H1 (cell line): ENCODE results near the gene LRP11. TPM values are rescaled to one million over a fixed set of nuclear protein-coding genes. Genes with fewer than 3 reads are reported as not detected.

Experiments
- CTCF ChIA-PET: fragments of 300-600 bp; sonication (Branson Sonifier 250); formaldehyde crosslinking; loops from one replicate; lab custom pipeline; 2021; ENCODE audit not compliant: partially characterized antibody; lab: Charles Lee
- POLR2A ChIA-PET: fragments of 300-600 bp; sonication (Branson Sonifier 250); formaldehyde crosslinking; loops from one replicate; lab custom pipeline; 2021; ENCODE audit warnings: inconsistent platforms; ENCODE audit not compliant: partially characterized antibody; lab: Charles Lee
- DNase-seq, 2 experiments: peaks; one replicate each; pipeline versions ENCODE4 v3.0.0 to v3.0.0-alpha.2; 2010 to 2022; ENCODE audit warnings: low spot score in 2 of 2, low read depth in 1 of 2, mixed read lengths in 1 of 2
- FAIRE-seq: peaks from 2 replicates; lab custom pipeline; 2011; peaks lifted over from hg19 to GRCh38; lab: Jason Lieb, UNC
- H2AFZ ChIP-seq: 2 replicates; pipeline ENCODE4 v1.8.1; 2012; ENCODE audit warnings: low read length, inconsistent platforms
- H2AK5ac ChIP-seq: 2 replicates; pipeline ENCODE4 v1.6.1; 2013; ENCODE audit warnings: low read depth, low read length
- H2BK120ac ChIP-seq: replicated peaks from 2 replicates; pipeline ENCODE3; 2013; ENCODE audit warnings: low read depth, low read length, inconsistent platforms
- H2BK12ac ChIP-seq: 2 replicates; pipeline ENCODE4 v1.6.1; 2013; ENCODE audit warnings: low read depth, low read length
- H2BK15ac ChIP-seq: 2 replicates; pipeline ENCODE4 v1.6.1; 2013; ENCODE audit warnings: low read length
- H2BK20ac ChIP-seq: 2 replicates; pipeline ENCODE4 v1.6.1; 2013; ENCODE audit warnings: low read length
- H2BK5ac ChIP-seq: 2 replicates; pipeline ENCODE4 v1.6.1; 2013; ENCODE audit warnings: low read depth, low read length
- H3K14ac ChIP-seq: 2 replicates; pipeline ENCODE4 v1.6.1; 2013; ENCODE audit warnings: inconsistent platforms; ENCODE audit not compliant: insufficient read length
- H3K18ac ChIP-seq: 2 replicates; pipeline ENCODE4 v1.6.1; 2013; ENCODE audit warnings: low read length; ENCODE audit errors: extremely low read depth
- H3K23ac ChIP-seq: 2 replicates; pipeline ENCODE4 v1.6.1; 2013; ENCODE audit warnings: inconsistent platforms; ENCODE audit not compliant: insufficient read length
- H3K23me2 ChIP-seq: 2 replicates; pipeline ENCODE4 v1.6.1; 2013; ENCODE audit warnings: low read depth, low read length
- H3K27ac ChIP-seq: 2 replicates; pipeline ENCODE4 v1.6.1; 2011; ENCODE audit warnings: low read depth, low read length, inconsistent platforms
- H3K27me3 ChIP-seq, 4 experiments: replicated peaks in 1 of 4; 1 replicate in 1 of 4; 2 replicates in 3 of 4; pipeline versions ENCODE4 v1.6.1 to v1.8.1; 2011 to 2013; ENCODE audit warnings: low read length in 3 of 4, mild to moderate bottlenecking in 3 of 4, inconsistent platforms in 2 of 4, mixed read lengths in 2 of 4, moderate library complexity in 1 of 4; ENCODE audit not compliant: control insufficient read depth in 3 of 4, insufficient read depth in 3 of 4; ENCODE audit errors: extremely low read depth in 1 of 4
- H3K36me3 ChIP-seq, 4 experiments: 2 replicates each; pipeline versions ENCODE4 v1.6.1 to v1.8.1; 2011 to 2013; ENCODE audit warnings: mild to moderate bottlenecking in 4 of 4, low read length in 3 of 4, moderate library complexity in 2 of 4, control low read depth in 1 of 4, inconsistent platforms in 1 of 4; ENCODE audit not compliant: insufficient read depth in 4 of 4, control insufficient read depth in 2 of 4
- H3K4ac ChIP-seq: replicated peaks from 2 replicates; pipeline ENCODE3; 2013; ENCODE audit warnings: low read length, low read depth, mixed read lengths, inconsistent platforms; ENCODE audit not compliant: insufficient read length
- H3K4me1 ChIP-seq, 4 experiments: replicated peaks in 1 of 4; 1 replicate in 1 of 4; 2 replicates in 3 of 4; pipeline versions ENCODE4 v1.6.1 to v1.8.1; 2011 to 2013; ENCODE audit warnings: low read length in 3 of 4, inconsistent platforms in 2 of 4, mixed read lengths in 1 of 4; ENCODE audit not compliant: insufficient read depth in 4 of 4, control insufficient read depth in 3 of 4
- H3K4me2 ChIP-seq, 2 experiments: 2 replicates each; pipeline versions ENCODE4 v1.6.1 to v1.8.1; 2011 to 2013; ENCODE audit warnings: low read depth in 2 of 2, low read length in 2 of 2, control low read depth in 1 of 2, inconsistent platforms in 1 of 2, mild to moderate bottlenecking in 1 of 2; ENCODE audit not compliant: insufficient read depth in 1 of 2
- H3K4me3 ChIP-seq, 4 experiments: fragments of 200-600, 300-600 bp in 1 of 4; sonication (generic), shearing (Covaris generic), sonication (Bioruptor Twin) in 1 of 4; 2 replicates each; pipeline versions ENCODE4 v1.5.1 to v1.8.1; 2011 to 2016; ENCODE audit warnings: low read length in 4 of 4, low read depth in 3 of 4, control low read depth in 2 of 4, inconsistent platforms in 2 of 4, mild to moderate bottlenecking in 2 of 4, mixed read lengths in 1 of 4, moderate library complexity in 1 of 4; ENCODE audit not compliant: insufficient read depth in 2 of 4; ENCODE audit errors: extremely low read depth in 1 of 4
- H3K56ac ChIP-seq: replicated peaks from 2 replicates; pipeline ENCODE3; 2013; ENCODE audit warnings: low read depth, mild to moderate bottlenecking, mixed read lengths, low read length, inconsistent platforms; ENCODE audit not compliant: insufficient read length
- H3K79me1 ChIP-seq: 2 replicates; pipeline ENCODE4 v1.6.1; 2013; ENCODE audit warnings: low read depth, low read length, control low read depth
- H3K79me2 ChIP-seq, 2 experiments: 2 replicates each; pipeline versions ENCODE4 v1.6.1 to v1.8.1; 2012 to 2013; ENCODE audit warnings: low read length in 2 of 2, mild to moderate bottlenecking in 2 of 2, inconsistent platforms in 1 of 2; ENCODE audit not compliant: insufficient read depth in 2 of 2, control insufficient read depth in 1 of 2
- H3K9ac ChIP-seq, 4 experiments: replicated peaks in 1 of 4; 1 replicate in 1 of 4; 2 replicates in 3 of 4; pipeline versions ENCODE4 v1.6.1 to v1.8.1; 2011 to 2013; ENCODE audit warnings: low read depth in 3 of 4, low read length in 3 of 4, control low read depth in 2 of 4, mild to moderate bottlenecking in 2 of 4, moderate library complexity in 2 of 4, inconsistent platforms in 1 of 4; ENCODE audit errors: extremely low read depth in 1 of 4
- H3K9me3 ChIP-seq, 2 experiments: 2 replicates each; pipeline versions ENCODE4 v1.6.1 to v1.8.1; 2012 to 2013; ENCODE audit warnings: mild to moderate bottlenecking in 2 of 2, moderate library complexity in 2 of 2, control low read depth in 1 of 2, inconsistent platforms in 1 of 2, low read depth in 1 of 2, low read length in 1 of 2, mixed read lengths in 1 of 2; ENCODE audit not compliant: insufficient read depth in 2 of 2
- H4K20me1 ChIP-seq, 2 experiments: replicated peaks in 1 of 2; 2 replicates each; pipeline versions ENCODE3 to v1.8.1; 2011 to 2013; ENCODE audit warnings: inconsistent platforms in 2 of 2, low read length in 2 of 2, mild to moderate bottlenecking in 1 of 2; ENCODE audit not compliant: insufficient read depth in 2 of 2, control insufficient read depth in 1 of 2
- H4K5ac ChIP-seq: 2 replicates; pipeline ENCODE4 v1.6.1; 2013; ENCODE audit warnings: low read length, low read depth, mixed read lengths, inconsistent platforms; ENCODE audit not compliant: insufficient read length
- H4K8ac ChIP-seq: 2 replicates; pipeline ENCODE4 v1.8.0; 2013; ENCODE audit warnings: mild to moderate bottlenecking, moderate library complexity, low read length, inconsistent platforms; ENCODE audit not compliant: insufficient read depth; ENCODE audit errors: extremely low read depth
- H4K91ac ChIP-seq: replicated peaks from 2 replicates; pipeline ENCODE3; 2013; ENCODE audit warnings: low read length, mixed read lengths, inconsistent platforms; ENCODE audit not compliant: insufficient read length
- BACH1 ChIP-seq: IDR thresholded peaks from 2 replicates; pipeline ENCODE4 v1.6.1; 2012; ENCODE audit warnings: low read length, improper control_type of control experiment
- BRCA1 ChIP-seq: IDR thresholded peaks from 2 replicates; pipeline ENCODE4 v1.6.1; 2012; ENCODE audit warnings: low read depth, low read length, improper control_type of control experiment
- CEBPB ChIP-seq: IDR thresholded peaks from 2 replicates; pipeline ENCODE4 v1.6.1; 2012; ENCODE audit warnings: low read depth, low read length
- CTBP2 ChIP-seq: IDR thresholded peaks from 2 replicates; pipeline ENCODE4 v1.7.0; 2011; ENCODE audit warnings: borderline replicate concordance, mild to moderate bottlenecking, moderate library complexity, mixed read lengths, low read length; ENCODE audit not compliant: insufficient read depth, insufficient read length
- NRF1 ChIP-seq: IDR thresholded peaks from 2 replicates; pipeline ENCODE4 v1.6.1; 2011; ENCODE audit warnings: mild to moderate bottlenecking, low read depth, low read length, improper control_type of control experiment
- PHF8 ChIP-seq: fragments of 200-600 bp; sonication (generic); conservative IDR thresholded peaks from 2 replicates; pipeline ENCODE4 v1.7.1; 2012; ENCODE audit warnings: low read depth, mild to moderate bottlenecking, inconsistent platforms, low read length, moderate library complexity
- SIRT6 ChIP-seq: IDR thresholded peaks from one replicate; pipeline ENCODE4 v1.7.1; 2012; ENCODE audit warnings: low read length, inconsistent platforms
- SUZ12 ChIP-seq: fragments of 200-600 bp; sonication (generic); IDR thresholded peaks from 2 replicates; pipeline ENCODE4 v1.6.1; 2012; ENCODE audit warnings: mild to moderate bottlenecking, inconsistent platforms, low read length, moderate library complexity, mixed read lengths
- TAF1 ChIP-seq: IDR thresholded peaks from 2 replicates; pipeline ENCODE4 v1.6.1; 2011; ENCODE audit warnings: mild to moderate bottlenecking, low read depth, low read length
- USF2 ChIP-seq: IDR thresholded peaks from 2 replicates; pipeline ENCODE4 v1.6.1; 2011; ENCODE audit warnings: low read length, improper control_type of control experiment
- WGBS, 2 experiments: shearing (Covaris generic) in 1 of 2; methylation state at CpG; one replicate each; pipeline versions ENCODE4 v1.1.6 to v1.1.7; 2013 to 2015; ENCODE audit warnings: low lambda C conversion rate in 2 of 2, mixed read lengths in 2 of 2, inconsistent platforms in 1 of 2, low coverage in 1 of 2, missing lambda C conversion rate in 1 of 2; ENCODE audit not compliant: insufficient replicate concordance in 2 of 2, insufficient coverage in 1 of 2, insufficient read length in 1 of 2; ENCODE audit errors: extremely low coverage in 1 of 2, missing lambda C conversion rate in 1 of 2; 5-methylcytosine and 5-hydroxymethylcytosine counted together
- polyA plus RNA-seq, 7 experiments: library from polyadenylated mRNA; depleted of rRNA in 3 of 7; stranded (reverse) in 5 of 7; unstranded in 2 of 7; fragments of >200 nt in 5 of 7; fragments of 200-250 nt in 2 of 7; gene quantifications; 1 replicate in 5 of 7; 2 replicates in 1 of 7; 4 replicates in 1 of 7; pipeline versions ENCODE4 v1.2.1 to v1.2.3, GENCODE V29; 2011 to 2013; ENCODE audit warnings: missing spikeins in 2 of 7, mixed read lengths in 2 of 7
- total RNA-seq: library from RNA; stranded (reverse); fragmentation: NEBNext Ultra II Directional; extraction: Animal tissue kit (Norgen Biotek cat#: 25700); gene quantifications from 2 replicates; pipeline ENCODE4 v1.2.1, GENCODE V29; 2021
- TF ChIP-seq, protein P1 (sequence below): IDR thresholded peaks from 2 replicates; pipeline ENCODE4 v1.6.1; 2012; ENCODE audit warnings: inconsistent platforms

The LRP11 gene
- total and polyA plus RNA-seq, 2 of the 8 experiments (the other 6 are each of a cell fraction or from before 2014, with no cell fraction given): 11.0 to 20.0 TPM

- no peak overlapping the region for H2BK15ac ChIP-seq
- no peak overlapping the region for H3K4me3 ChIP-seq
- no peak overlapping the region for H2AFZ ChIP-seq
- no peak overlapping the region for H4K8ac ChIP-seq
- H2BK20ac ChIP-seq: no peak overlapping the region
- ChIA-PET CTCF (interaction anchor here (1.3 to 1.6 kb wide), 2 partner anchors 11 to 23 kb away, joined by 5 read pairs; no protein-coding TSS in a partner anchor), POLR2A (no interaction called here)
- H3K79me1 ChIP-seq: no peaks in the 10 kb centered on the region
- H3K4me1 ChIP-seq: no peaks in the 10 kb centered on the region; a peak in 1 of 7 replicates
- H2BK120ac ChIP-seq: no peak overlapping the region
- no peak overlapping the region for H3K56ac ChIP-seq
- no peak overlapping the region for H3K18ac ChIP-seq
- H3K79me2 ChIP-seq: no peaks in the 10 kb centered on the region
- no peak overlapping the region for H4K5ac ChIP-seq
- H3K23me2 ChIP-seq: no peaks in the 10 kb centered on the region; the same call in 1 of the 2 replicates
- no peak overlapping the region for H2BK12ac ChIP-seq
- no peak overlapping the region for H3K23ac ChIP-seq
- H2BK5ac ChIP-seq: no peak overlapping the region
- H3K27ac ChIP-seq: no peak overlapping the region
- DNase-seq: no peak
- no peak overlapping the region for H3K14ac ChIP-seq
- H3K9ac ChIP-seq: no peak overlapping the region
- no peak overlapping the region for H2AK5ac ChIP-seq
- no peak for TF ChIP-seq TAF1
- no peak for TF ChIP-seq CEBPB
- TF ChIP-seq SUZ12: no peak
- TF ChIP-seq CTBP2: no peak
- no peak for TF ChIP-seq BRCA1
- no peak for TF ChIP-seq SIRT6
- TF ChIP-seq BACH1: no peak
- TF ChIP-seq NRF1: no peak
- TF ChIP-seq PHF8: no peak
- no peak for TF ChIP-seq USF2
- TF ChIP-seq, protein P1, sequence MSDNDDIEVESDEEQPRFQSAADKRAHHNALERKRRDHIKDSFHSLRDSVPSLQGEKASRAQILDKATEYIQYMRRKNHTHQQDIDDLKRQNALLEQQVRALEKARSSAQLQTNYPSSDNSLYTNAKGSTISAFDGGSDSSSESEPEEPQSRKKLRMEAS: no peak
- 84% methylated on average over 7 of the region's 7 CpGs; no CpG with 5 or more reads in 1 of the 2 experiments for WGBS, 2 experiments
- H3K9me3 ChIP-seq: no peaks in the 10 kb centered on the region
- H4K20me1 ChIP-seq: no peaks in the 10 kb centered on the region
- no peaks in the 10 kb centered on the region for H3K36me3 ChIP-seq
- H4K91ac ChIP-seq: no peak overlapping the region
- H3K4me2 ChIP-seq: no peak overlapping the region
- no peak overlapping the region for H3K4ac ChIP-seq
- no peaks in the 10 kb centered on the region; a peak in 1 of 7 replicates for H3K27me3 ChIP-seq
- FAIRE-seq: no peak
These were observed 25.2 kb upstream of the LRP11 start for GRCh38 chr6:149889326-149889725.
